Measurements from ENCODE around the gene PTPRM. TPM values are rescaled to one million over a fixed set of nuclear protein-coding genes. Genes with fewer than 3 reads are reported as not detected.

Gene PTPRM
- total RNA-seq, 1 experiment from 2014 or later, result 14.5 TPM

DNA sequence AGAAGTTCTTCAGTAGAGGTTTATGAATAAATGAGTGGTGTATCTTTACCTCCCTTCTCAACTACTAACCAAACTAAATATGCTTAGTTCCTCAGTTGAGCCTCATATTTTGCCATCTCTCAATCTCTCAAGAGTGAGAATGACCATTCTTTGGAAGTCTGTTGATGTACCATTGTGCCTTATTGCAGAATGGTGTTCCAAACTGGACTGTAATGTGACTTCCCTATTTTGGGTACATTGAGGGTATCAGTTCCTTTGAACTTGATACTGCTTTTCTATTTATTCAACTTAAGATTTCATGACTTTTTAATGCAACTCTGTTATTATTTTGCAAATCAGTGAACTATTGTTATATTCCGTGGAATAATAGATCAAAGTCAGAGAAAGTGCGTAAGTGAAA lies 159.4 kb downstream of the PTPRM start:
- peaks cover 5 to 6% of the 10 kb centered on the region in 2 experiments; a peak in 3 of 4 replicates for H3K4me1 ChIP-seq (ENCODE audit: control insufficient read depth in 1 of 2, insufficient read depth in 2 of 2, low read length in 2 of 2)
- no TSS peak for BruUV-seq (replicated peaks)

More for the DNA sequence above, 159.4 kb downstream of the PTPRM start:
- no peak overlapping the region for H2AFZ ChIP-seq (ENCODE audit: low read depth, low read length, poor library complexity, severe bottlenecking)
- POLR2A ChIA-PET, result no interaction called here
- RAD21 ChIA-PET (ENCODE audit: low non-redundant PET in 1 of 2, low total read pairs in 2 of 2, uncharacterized antibody in 2 of 2, unreplicated experiment in 2 of 2), result no interaction called here
- intact Hi-C loops (cut with micrococcal nuclease), result no loop called here
- CTCF ChIA-PET, result no interaction called here
- no peak for ATAC-seq
- no peak overlapping the region for H3K9ac ChIP-seq (ENCODE audit: low read length)
- TF ChIP-seq JUND (IDR thresholded peaks at IDR 0.05) (no peak), FOSL1 (IDR thresholded peaks at IDR 0.05; ENCODE audit: low read depth) (no peak), EZH2phosphoT487 (IDR thresholded peaks at IDR 0.05; ENCODE audit: borderline replicate concordance) (no peak), RAD21 (IDR thresholded peaks at IDR 0.05; ENCODE audit: low read depth) (no peak), SIN3A (IDR thresholded peaks at IDR 0.05; ENCODE audit: low read depth) (no peak), ZFX (IDR thresholded peaks at IDR 0.05) (no peak), TCF7L2 (IDR thresholded peaks at IDR 0.05; ENCODE audit: borderline replicate concordance, extremely low read depth, insufficient read depth, insufficient read length) (no peak), SP1 (IDR thresholded peaks at IDR 0.05; ENCODE audit: low read depth) (no peak), ELF1 (IDR thresholded peaks at IDR 0.05; ENCODE audit: borderline replicate concordance, low read depth) (no peak), EGR1 (IDR thresholded peaks at IDR 0.05; ENCODE audit: low read depth) (no peak), CBX3 (IDR thresholded peaks at IDR 0.05; ENCODE audit: low read depth) (no peak), ZNF274 (IDR thresholded peaks at IDR 0.05; ENCODE audit: low read depth, low read length) (no peak)
- TF ChIP-seq, protein P1, sequence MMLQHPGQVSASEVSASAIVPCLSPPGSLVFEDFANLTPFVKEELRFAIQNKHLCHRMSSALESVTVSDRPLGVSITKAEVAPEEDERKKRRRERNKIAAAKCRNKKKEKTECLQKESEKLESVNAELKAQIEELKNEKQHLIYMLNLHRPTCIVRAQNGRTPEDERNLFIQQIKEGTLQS (IDR thresholded peaks at IDR 0.05), result no peak
- TF ChIP-seq, protein P2, sequence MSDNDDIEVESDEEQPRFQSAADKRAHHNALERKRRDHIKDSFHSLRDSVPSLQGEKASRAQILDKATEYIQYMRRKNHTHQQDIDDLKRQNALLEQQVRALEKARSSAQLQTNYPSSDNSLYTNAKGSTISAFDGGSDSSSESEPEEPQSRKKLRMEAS (IDR thresholded peaks at IDR 0.05), result no peak
- TF ChIP-seq, protein P3, sequence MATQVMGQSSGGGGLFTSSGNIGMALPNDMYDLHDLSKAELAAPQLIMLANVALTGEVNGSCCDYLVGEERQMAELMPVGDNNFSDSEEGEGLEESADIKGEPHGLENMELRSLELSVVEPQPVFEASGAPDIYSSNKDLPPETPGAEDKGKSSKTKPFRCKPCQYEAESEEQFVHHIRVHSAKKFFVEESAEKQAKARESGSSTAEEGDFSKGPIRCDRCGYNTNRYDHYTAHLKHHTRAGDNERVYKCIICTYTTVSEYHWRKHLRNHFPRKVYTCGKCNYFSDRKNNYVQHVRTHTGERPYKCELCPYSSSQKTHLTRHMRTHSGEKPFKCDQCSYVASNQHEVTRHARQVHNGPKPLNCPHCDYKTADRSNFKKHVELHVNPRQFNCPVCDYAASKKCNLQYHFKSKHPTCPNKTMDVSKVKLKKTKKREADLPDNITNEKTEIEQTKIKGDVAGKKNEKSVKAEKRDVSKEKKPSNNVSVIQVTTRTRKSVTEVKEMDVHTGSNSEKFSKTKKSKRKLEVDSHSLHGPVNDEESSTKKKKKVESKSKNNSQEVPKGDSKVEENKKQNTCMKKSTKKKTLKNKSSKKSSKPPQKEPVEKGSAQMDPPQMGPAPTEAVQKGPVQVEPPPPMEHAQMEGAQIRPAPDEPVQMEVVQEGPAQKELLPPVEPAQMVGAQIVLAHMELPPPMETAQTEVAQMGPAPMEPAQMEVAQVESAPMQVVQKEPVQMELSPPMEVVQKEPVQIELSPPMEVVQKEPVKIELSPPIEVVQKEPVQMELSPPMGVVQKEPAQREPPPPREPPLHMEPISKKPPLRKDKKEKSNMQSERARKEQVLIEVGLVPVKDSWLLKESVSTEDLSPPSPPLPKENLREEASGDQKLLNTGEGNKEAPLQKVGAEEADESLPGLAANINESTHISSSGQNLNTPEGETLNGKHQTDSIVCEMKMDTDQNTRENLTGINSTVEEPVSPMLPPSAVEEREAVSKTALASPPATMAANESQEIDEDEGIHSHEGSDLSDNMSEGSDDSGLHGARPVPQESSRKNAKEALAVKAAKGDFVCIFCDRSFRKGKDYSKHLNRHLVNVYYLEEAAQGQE (IDR thresholded peaks at IDR 0.05; ENCODE audit: low read depth), result no peak
- TF ChIP-seq, protein P4, sequence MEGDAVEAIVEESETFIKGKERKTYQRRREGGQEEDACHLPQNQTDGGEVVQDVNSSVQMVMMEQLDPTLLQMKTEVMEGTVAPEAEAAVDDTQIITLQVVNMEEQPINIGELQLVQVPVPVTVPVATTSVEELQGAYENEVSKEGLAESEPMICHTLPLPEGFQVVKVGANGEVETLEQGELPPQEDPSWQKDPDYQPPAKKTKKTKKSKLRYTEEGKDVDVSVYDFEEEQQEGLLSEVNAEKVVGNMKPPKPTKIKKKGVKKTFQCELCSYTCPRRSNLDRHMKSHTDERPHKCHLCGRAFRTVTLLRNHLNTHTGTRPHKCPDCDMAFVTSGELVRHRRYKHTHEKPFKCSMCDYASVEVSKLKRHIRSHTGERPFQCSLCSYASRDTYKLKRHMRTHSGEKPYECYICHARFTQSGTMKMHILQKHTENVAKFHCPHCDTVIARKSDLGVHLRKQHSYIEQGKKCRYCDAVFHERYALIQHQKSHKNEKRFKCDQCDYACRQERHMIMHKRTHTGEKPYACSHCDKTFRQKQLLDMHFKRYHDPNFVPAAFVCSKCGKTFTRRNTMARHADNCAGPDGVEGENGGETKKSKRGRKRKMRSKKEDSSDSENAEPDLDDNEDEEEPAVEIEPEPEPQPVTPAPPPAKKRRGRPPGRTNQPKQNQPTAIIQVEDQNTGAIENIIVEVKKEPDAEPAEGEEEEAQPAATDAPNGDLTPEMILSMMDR (IDR thresholded peaks at IDR 0.05 in 2 of 3, conservative IDR thresholded peaks at IDR 0.05 in 1 of 3; ENCODE audit: borderline replicate concordance in 1 of 3, insufficient read depth in 1 of 3, low read depth in 2 of 3, low read length in 2 of 3), result no peak
- TF ChIP-seq, protein P5, sequence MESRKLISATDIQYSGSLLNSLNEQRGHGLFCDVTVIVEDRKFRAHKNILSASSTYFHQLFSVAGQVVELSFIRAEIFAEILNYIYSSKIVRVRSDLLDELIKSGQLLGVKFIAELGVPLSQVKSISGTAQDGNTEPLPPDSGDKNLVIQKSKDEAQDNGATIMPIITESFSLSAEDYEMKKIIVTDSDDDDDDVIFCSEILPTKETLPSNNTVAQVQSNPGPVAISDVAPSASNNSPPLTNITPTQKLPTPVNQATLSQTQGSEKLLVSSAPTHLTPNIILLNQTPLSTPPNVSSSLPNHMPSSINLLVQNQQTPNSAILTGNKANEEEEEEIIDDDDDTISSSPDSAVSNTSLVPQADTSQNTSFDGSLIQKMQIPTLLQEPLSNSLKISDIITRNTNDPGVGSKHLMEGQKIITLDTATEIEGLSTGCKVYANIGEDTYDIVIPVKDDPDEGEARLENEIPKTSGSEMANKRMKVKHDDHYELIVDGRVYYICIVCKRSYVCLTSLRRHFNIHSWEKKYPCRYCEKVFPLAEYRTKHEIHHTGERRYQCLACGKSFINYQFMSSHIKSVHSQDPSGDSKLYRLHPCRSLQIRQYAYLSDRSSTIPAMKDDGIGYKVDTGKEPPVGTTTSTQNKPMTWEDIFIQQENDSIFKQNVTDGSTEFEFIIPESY (IDR thresholded peaks at IDR 0.05; ENCODE audit: extremely low read depth, insufficient replicate concordance, low read length), result no peak
- H4K20me1 ChIP-seq (ENCODE audit: insufficient read depth), result no peaks in the 10 kb centered on the region
- H3K4me3 ChIP-seq (replicated peaks in 1 of 2; ENCODE audit: low read depth in 1 of 2, low read length in 2 of 2), result no peak overlapping the region
- no peaks in the 10 kb centered on the region for H3K36me3 ChIP-seq (ENCODE audit: control insufficient read depth in 1 of 2, insufficient read depth in 2 of 2, low read length in 2 of 2)
- DNase-seq (ENCODE audit: low read depth, low spot score), result no peak
- H3K9me2 ChIP-seq (ENCODE audit: insufficient read depth), result no peaks in the 10 kb centered on the region
- H3K27ac ChIP-seq (ENCODE audit: low read depth, low read length), result no peak overlapping the region
- no peak overlapping the region for H3K4me2 ChIP-seq (ENCODE audit: low read length)
- no peaks in the 10 kb centered on the region for H3K79me2 ChIP-seq (ENCODE audit: insufficient read depth, low read length)
- H3K9me3 ChIP-seq (ENCODE audit: control insufficient read depth in 1 of 2, insufficient read depth in 1 of 2, low read depth in 1 of 2, low read length in 2 of 2), result no peaks in the 10 kb centered on the region
- H3K27me3 ChIP-seq (ENCODE audit: insufficient read depth, low read length), result peaks cover 8% of the 10 kb centered on the region

Measured in HCT116 (cell line).